Heart left ventricle (tissue), 13 donors: ENCODE measurements around the gene CHID1.

Experiments
- POLR2A ChIP-seq, 2 donors: fragments of 450-650 bp; IDR thresholded peaks; one replicate each; pipeline ENCODE4 v1.6.1; 2017; ENCODE audit warnings: antibody characterized with exemption in 2 of 2, mild to moderate bottlenecking in 2 of 2, moderate library complexity in 2 of 2
- TF ChIP-seq, protein P1 (sequence below), 12 donors: fragments of 200-600 bp; sonication (generic) in 4 of 12; IDR thresholded peaks; one replicate each; pipeline versions ENCODE4 v1.5.0 to v1.8.0; 2018 to 2022; ENCODE audit warnings: antibody characterized with exemption in 12 of 12, mild to moderate bottlenecking in 5 of 12
- donor health status: ischemic (EF 13 %, LVEDD 7.1; RV severe dilation, severe dysfunction).
- donor health status: DM: no; HTN: yes; CAD: no.
- donor health status: DM: no; HTN: no; CAD: no.
- donor health status: ischemic (EF 25% LVEDD 6.9; RV normal size, moderate dysfunction).
- donor health status: ischemic (EF 25% LVEDD 5.7; RV mildly dilated, moderate dysfunction).
- donor health status: ischemic (EF 35%, LVEDD 5.7; RV mildly dilated, moderate dysfunction).
- donor health status: nonischemic (EF 11% LVEDD 7.7; RV severe dilation, severe dysfunction).
- donor health status: DM: yes; HTN: yes; CAD: no.
- donor health status: PGD.
- donor health status: ischemic (EF 29% LVEDD 5.4; RV normal size, mild dysfunction).
- donor health status: nonischemic (EF 23%, LVEDD 6.1; RV moderate dilation, normal function).

- TF ChIP-seq, protein P1, sequence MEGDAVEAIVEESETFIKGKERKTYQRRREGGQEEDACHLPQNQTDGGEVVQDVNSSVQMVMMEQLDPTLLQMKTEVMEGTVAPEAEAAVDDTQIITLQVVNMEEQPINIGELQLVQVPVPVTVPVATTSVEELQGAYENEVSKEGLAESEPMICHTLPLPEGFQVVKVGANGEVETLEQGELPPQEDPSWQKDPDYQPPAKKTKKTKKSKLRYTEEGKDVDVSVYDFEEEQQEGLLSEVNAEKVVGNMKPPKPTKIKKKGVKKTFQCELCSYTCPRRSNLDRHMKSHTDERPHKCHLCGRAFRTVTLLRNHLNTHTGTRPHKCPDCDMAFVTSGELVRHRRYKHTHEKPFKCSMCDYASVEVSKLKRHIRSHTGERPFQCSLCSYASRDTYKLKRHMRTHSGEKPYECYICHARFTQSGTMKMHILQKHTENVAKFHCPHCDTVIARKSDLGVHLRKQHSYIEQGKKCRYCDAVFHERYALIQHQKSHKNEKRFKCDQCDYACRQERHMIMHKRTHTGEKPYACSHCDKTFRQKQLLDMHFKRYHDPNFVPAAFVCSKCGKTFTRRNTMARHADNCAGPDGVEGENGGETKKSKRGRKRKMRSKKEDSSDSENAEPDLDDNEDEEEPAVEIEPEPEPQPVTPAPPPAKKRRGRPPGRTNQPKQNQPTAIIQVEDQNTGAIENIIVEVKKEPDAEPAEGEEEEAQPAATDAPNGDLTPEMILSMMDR (IDR thresholded peaks at IDR 0.05), result no peak
- no peak for TF ChIP-seq POLR2A (IDR thresholded peaks at IDR 0.05)
Measured at GRCh38 chr11:862081-862661, 48.4 kb downstream of the CHID1 start.
